GM19238 (cell line): ENCODE data around the gene CA4.
"Not testable (repeated sequence)": the region's sequence is repeated elsewhere in the genome, so short reads cannot be mapped to it uniquely, and the experiment has no call there.

Experiments
- DNase-seq: peaks from one replicate; pipeline ENCODE4 v3.0.0; 2011; ENCODE audit warnings: low spot score; ENCODE audit not compliant: insufficient read length

The CA4 gene

GRCh38 chr17:60149691-60150582, at the start of gene CA4:
CA4 (plus strand) TSS chr17:60149973; CDS start chr17:60150035, 62 bp downstream.
- no peak for DNase-seq

DNA sequence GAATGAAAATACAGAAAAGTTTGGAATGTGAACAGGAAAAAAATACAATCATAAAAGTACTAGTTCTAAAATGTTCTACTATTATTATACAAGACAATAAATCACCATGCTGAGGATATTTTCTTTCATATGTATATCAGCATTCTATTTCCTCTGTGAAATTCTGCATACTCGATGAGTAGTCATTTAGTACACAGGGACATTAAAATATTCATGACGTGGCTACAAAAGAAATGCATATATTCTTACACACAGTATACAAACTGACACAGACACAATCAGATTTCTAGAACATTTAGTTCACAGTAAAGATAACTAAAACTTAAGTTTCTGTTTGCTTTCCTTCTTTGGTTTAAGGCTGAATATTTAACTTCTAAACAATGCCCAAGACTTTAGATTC, 49.2 kb upstream of the CA4 start:
- DNase-seq = not testable (repeated sequence)

DNA sequence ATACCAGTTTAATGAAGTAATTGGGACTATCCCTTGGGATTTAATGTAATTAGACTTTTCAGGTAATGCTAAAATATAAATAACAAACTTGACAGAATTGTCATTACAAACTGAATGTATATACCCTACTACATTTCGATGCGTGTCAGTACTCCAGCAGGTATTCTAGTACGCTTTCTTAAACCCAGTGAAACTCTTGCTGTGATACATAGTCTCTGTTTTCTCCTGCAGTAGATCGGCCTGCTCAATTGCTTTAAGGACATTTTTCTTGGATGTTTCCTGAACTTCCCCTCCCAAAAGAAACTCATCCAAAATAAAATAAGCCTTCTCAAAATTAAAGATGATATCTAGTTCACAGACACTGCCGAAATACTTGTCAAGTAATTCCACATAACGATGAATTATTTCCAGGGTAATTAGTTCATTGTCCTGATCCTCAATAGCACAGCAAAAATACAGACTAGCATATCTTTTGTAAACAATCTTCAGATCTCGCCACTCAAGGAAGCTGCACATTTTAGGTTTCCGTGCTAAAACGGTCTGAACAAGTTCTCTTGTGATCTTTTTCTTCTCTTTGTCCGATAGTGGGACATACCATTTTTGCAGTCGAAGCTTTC, 47.6 kb upstream of the CA4 start:
- DNase-seq = not testable (repeated sequence)

- DNase-seq = no peak
These were observed 47.1 kb upstream of the CA4 start for GRCh38 chr17:60102632-60103096.

GRCh38 chr17:60103957-60104356, 45.8 kb upstream of the CA4 start:
- DNase-seq = no peak

GRCh38 chr17:60106340-60107059, 43.3 kb upstream of the CA4 start:
- no peak for DNase-seq

DNA sequence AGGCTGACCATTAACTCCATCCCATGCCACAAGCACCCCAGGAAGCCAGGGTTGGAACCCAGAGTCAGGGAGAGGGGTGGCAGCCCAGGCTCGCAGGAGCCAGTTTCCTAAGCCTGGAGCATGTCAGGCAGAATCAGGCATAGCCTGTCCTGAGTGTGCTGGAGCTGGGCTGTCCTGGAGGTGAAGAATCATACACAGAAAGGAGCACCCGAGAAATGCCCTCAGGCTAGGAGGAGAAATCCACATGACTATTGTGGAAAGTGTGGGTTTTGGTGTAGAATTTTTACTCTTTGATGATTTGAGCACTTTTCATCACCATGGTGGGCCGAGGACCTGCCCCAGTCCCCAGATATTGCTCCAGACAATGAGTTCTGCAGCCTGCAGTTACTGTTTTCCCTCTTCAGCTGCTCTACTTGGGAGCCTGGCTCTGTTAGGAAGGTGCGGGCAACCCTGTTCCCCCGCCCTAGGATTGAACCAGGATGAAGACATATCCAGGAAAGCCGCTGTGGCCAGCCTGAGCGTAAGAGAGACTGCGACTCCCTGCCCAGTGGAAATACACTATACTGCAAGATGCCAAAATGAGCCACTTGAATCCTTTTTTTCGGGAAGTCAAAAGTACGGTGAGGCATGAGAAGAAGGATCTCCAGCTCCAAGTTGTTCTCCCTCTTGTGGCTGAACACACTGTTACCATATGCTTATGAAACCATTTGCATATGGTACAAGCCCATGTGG, 42.1 kb upstream of the CA4 start:
- no peak for DNase-seq

- DNase-seq = not testable (repeated sequence)
These were observed 41.5 kb upstream of the CA4 start for GRCh38 chr17:60108309-60108708.

GRCh38 chr17:60108712-60109111, 41.1 kb upstream of the CA4 start:
- no peak for DNase-seq

DNA sequence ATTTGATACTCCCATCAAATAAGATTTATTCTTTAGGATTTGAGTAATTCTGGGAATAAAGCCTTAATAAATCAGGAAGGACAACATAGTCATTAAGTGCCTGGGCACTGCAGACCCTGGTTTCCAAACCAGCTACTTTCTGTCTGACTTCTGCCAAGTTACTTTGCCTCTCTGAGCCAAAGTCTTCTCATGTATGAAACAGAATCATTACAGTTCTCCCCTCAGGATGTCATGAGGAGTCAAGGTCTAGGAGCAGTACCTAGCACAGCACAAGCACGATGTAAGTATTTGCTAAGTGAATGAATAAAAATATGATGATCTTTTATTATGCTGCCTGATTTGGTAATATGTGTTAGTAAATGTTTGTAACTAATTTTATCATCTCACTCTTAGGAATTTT, 40.6 kb upstream of the CA4 start:
- no peak for DNase-seq

DNA sequence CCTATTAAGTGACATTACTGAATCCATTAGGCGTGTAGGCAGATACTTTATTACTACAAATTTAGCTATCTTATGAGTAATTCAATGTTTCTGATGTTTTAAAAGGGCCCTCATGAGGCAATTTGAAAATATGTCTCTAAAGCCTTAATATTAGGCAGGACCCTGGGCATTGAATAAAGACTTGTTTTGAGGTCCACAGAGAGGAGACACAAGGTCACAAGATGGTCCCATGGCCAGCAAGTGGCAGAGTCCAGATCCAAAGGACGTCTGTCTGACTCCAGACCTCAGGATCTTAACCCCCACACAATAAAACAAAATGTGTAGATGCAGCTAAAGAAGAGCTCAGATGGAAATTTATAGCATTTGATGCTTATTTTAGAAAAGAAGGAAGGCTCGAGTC, 39.2 kb upstream of the CA4 start:
- DNase-seq = no peak

GRCh38 chr17:60111661-60112060, 38.1 kb upstream of the CA4 start:
- DNase-seq = not testable (repeated sequence)

DNA sequence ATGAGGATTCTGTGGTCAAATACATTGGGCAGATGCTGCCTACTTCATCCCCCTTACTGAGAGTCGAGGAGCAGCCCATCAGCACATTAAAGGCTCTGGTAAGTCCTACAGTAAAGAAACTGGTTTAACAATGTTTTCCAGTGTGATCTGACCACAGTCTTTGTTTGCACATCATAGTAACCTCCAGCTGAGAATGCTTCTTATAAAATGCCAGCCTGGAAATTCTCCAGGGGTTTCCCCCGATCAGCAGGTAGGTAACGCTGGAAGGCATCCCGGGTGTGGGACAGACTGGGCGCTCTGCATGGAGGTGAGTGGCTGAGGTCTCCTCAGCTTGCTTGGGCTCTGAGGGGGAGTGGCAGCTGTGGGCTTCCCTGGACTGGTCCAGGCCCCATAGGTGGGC, 34.4 kb upstream of the CA4 start:
- DNase-seq = not testable (repeated sequence)

- not testable (repeated sequence) for DNase-seq
These were observed 33.6 kb upstream of the CA4 start for GRCh38 chr17:60116196-60116595.

DNA sequence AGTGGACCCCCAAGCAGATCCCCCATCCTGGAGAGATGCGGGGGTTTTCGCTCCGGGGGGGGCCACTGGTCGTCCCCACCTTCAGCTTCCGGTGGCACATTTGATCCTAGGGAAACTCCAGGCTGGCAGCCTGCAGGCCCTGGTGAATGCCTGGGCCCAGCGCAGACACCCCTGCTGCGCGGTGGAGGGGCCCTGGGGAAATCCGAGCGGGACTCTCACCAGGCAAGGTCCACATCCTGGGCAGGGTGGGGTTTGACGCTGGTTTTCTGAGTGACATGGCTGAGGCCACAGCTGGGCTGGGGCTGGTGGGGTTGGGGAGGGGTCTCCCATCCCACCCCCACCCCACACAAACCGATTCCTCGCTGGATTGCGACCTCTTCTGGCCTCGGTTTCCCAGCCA, 30.6 kb upstream of the CA4 start:
- not testable (repeated sequence) for DNase-seq

DNA sequence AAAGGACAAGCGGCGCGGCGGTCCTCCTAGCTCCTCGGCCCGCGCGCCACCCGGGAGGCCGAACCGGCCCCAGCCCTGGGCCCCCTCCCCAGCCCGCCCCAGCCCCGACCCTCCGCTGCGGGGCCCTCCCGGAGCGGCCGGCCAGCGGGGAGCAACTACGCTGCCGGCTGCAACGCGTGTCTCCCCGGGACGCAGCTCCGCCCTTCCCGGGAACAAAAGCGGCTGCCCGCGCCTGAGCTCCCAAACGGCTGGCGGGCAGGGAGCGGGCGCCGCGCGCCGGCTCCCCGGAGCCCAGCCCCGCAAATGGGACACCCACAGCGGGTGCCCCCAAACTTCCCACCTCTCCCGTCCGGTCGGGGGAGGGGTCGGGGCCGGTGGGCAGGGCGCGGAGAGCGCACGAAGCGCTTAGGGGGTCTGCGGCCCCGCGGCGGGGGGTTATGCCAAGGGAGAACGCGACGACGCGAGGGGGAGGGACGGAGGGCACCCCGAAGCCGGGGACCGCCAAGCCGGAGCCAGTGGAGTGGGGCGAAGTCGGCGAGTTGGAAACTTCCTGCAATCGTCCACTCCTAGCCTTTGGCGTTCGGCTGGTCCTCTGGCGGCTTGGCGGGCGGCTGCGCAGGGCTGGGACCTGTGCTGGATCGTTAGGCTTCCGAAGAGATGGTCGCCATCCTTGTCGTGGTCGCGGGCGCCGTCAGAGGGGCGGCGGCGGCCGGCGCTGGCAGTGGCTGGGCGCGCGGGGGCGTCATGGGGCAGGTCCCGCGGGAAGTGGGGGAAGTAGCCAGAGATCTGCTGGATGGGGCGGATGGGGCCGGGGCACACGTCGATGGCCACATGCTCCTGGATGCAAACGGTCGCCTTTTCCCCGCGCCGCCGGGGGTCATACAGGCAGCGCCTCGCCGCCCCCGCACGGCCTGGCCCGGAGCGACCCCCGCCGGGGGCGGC, 29.7 kb upstream of the CA4 start:
- DNase-seq = not testable (repeated sequence)

DNA sequence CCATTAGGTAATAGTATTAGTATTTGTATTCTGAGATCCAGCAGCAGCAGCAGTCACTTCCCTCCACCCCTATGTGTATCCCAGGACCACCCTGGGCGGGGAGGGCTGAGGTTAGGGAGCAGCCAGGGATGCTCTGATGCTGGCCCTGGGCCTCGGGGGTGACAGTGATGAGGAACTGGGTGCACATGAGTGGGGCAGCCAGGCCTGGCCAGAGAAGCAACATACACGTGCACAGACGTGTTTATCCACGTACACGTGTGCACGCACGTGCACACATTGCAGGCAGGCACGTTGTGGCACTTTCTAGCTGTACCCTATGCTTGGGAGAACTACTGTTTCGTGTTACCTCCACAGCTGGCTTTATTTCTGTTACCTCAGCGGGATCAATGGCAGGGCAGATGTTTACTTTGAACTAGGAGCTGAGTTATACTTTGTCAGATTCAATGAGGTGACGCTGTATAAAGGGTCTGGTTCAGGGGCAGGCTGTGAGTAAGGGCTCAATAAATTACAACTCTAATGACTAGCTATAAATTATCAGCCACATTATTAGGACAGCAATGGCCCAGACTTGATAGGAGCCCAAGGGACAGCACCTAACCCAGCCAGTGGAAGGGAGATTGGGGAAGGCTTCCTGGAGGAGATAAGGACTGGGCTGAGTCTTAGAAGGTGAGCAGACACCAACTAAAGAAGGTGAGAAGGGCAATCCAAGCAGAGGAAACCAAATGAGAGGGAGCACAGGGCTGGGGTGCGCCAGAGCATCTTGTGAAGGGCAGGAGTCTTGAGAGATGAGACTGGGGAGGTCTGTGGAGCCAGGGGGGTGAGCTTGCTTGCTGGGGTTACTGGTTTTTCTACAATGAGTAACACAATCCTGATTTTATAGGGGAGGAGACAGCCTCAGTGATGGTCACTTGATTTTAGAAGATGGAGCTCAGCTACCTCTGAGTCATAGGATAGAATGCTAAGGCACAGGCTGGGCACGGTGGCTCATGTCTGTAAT, 22.4 kb upstream of the CA4 start:
- DNase-seq = no peak

DNA sequence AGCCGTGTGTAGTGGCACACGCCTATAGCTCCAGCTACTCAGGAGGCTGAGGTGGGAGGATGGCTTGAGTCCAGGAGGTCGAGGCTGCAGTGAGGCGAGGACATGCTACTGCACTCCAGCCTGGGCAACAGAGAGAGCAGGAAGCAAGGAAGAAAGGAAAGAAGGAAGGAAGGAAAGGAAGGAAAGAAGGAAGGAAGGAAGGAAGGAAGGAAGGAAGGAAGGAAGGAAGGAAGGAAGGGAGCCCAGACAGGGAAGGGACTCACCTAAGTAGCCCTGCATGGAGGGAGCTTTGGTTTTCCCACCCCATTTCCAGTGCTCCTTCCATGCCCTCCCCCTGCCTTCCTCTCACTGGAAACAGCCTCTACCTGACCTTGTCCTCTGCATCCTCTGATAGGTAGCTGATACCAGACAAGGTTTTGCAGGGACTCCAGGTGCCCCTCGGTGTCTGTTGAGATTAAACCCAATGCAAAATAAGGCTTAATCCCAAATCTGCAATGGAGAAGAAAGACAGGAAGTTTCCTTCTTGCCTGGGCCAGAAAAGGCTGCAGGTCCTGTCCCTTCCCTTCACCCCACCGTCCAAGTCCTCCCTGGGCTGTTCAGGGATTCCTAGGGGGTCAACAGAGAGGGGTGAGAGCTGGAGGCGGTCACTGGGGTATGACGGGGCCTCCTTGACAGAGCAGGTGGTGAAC, 21.5 kb upstream of the CA4 start:
- no peak for DNase-seq
